Activated CD8-positive, alpha-beta memory T cell treated with anti-CD3 and anti-CD28 coated beads, Interleukin-2, amount 10 ng/mL, durations not matched to agents 7 days and 5 days (primary cell): ENCODE measurements around the gene DNAAF8. TPM values are rescaled to one million over a fixed set of nuclear protein-coding genes. Genes with fewer than 3 reads are reported as not detected.

ENCODE experiments used
- ATAC-seq: fragments of 150-1000 bp; cut with Tn5 transposase; one replicate; pipeline ENCODE4 v1.10.0; 2021; ENCODE audit warnings: moderate library complexity
- CTCF ChIA-PET: fragments of 350-600 bp; sonication (Branson Sonifier 250); formaldehyde crosslinking; loops from one replicate; lab custom pipeline; 2021; ENCODE audit warnings: antibody characterized with exemption; lab: Charles Lee
- DNase-seq: peaks from one replicate; pipeline ENCODE4 v3.0.0-alpha.2; 2020
- H3K27ac Mint-ChIP-seq: one replicate; pipeline ENCODE4 v1.8.0; 2021; ENCODE audit warnings: mild to moderate bottlenecking, mixed read lengths
- H3K27me3 Mint-ChIP-seq: one replicate; pipeline ENCODE4 v1.8.0; 2021; ENCODE audit warnings: mixed read lengths
- H3K36me3 Mint-ChIP-seq: one replicate; pipeline ENCODE4 v1.8.0; 2021; ENCODE audit warnings: mild to moderate bottlenecking, mixed read lengths
- H3K4me1 Mint-ChIP-seq: one replicate; pipeline ENCODE4 v1.8.0; 2021; ENCODE audit warnings: mixed read lengths
- H3K4me3 Mint-ChIP-seq: one replicate; pipeline ENCODE4 v1.8.0; 2021; ENCODE audit warnings: mild to moderate bottlenecking, moderate library complexity, mixed read lengths
- H3K9me3 Mint-ChIP-seq: one replicate; pipeline ENCODE4 v1.8.0; 2022; ENCODE audit warnings: low read depth, mixed read lengths
- total RNA-seq, 2 experiments: library from RNA; stranded (reverse); gene quantifications; one replicate each; pipeline ENCODE4 v1.2.3, GENCODE V29; 2021

The DNAAF8 gene
- total RNA-seq, 2 experiments from 2014 or later: 0.30 TPM; not detected in 1

- Mint-ChIP-seq H3K9me3 (no peaks in the 10 kb centered on the region), H3K27me3 (no peaks in the 10 kb centered on the region), H3K27ac (no peak overlapping the region), H3K4me3 (peak overlapping the region; percentile 35), H3K4me1 (peaks cover 18% of the 10 kb centered on the region), H3K36me3 (no peaks in the 10 kb centered on the region)
- no peak for DNase-seq
- CTCF ChIA-PET: no interaction called here
- no peak for ATAC-seq
Measured at GRCh38 chr16:4743226-4743878, 9.0 kb downstream of the DNAAF8 start.

- no peak overlapping the region for H3K27ac Mint-ChIP-seq
- H3K36me3 Mint-ChIP-seq: no peaks in the 10 kb centered on the region
- ATAC-seq: no peak
- no peak for DNase-seq
- CTCF ChIA-PET: no interaction called here
- no peak overlapping the region for H3K4me3 Mint-ChIP-seq
- H3K9me3 Mint-ChIP-seq: no peaks in the 10 kb centered on the region
- no peaks in the 10 kb centered on the region for H3K27me3 Mint-ChIP-seq
- peaks cover 23% of the 10 kb centered on the region for H3K4me1 Mint-ChIP-seq
Measured at GRCh38 chr16:4744555-4745273, 10.4 kb downstream of the DNAAF8 start.

GRCh38 chr16:4745274-4745569 is 10.9 kb downstream of the DNAAF8 start:
- CTCF ChIA-PET: no interaction called here
- H3K9me3 Mint-ChIP-seq: no peaks in the 10 kb centered on the region
- no peak overlapping the region for H3K27ac Mint-ChIP-seq
- DNase-seq: no peak
- no peaks in the 10 kb centered on the region for H3K36me3 Mint-ChIP-seq
- H3K4me3 Mint-ChIP-seq: no peak overlapping the region
- no peak for ATAC-seq
- H3K27me3 Mint-ChIP-seq: no peaks in the 10 kb centered on the region
- H3K4me1 Mint-ChIP-seq: peaks cover 23% of the 10 kb centered on the region

- H3K4me3 Mint-ChIP-seq: no peak overlapping the region
- CTCF ChIA-PET: no interaction called here
- no peak overlapping the region for H3K27ac Mint-ChIP-seq
- H3K9me3 Mint-ChIP-seq: no peaks in the 10 kb centered on the region
- DNase-seq (no peak), ATAC-seq (no peak)
- H3K4me1 Mint-ChIP-seq: peaks cover 23% of the 10 kb centered on the region
- H3K27me3 Mint-ChIP-seq: no peaks in the 10 kb centered on the region
- no peaks in the 10 kb centered on the region for H3K36me3 Mint-ChIP-seq
Measured at GRCh38 chr16:4746215-4746614, 11.9 kb downstream of the DNAAF8 start.

GRCh38 chr16:4746991-4747574 is 12.7 kb downstream of the DNAAF8 start:
- Mint-ChIP-seq H3K9me3 (no peaks in the 10 kb centered on the region), H3K4me1 (peaks cover 23% of the 10 kb centered on the region), H3K4me3 (no peak overlapping the region), H3K27me3 (no peaks in the 10 kb centered on the region), H3K27ac (no peak overlapping the region), H3K36me3 (peaks cover 2% of the 10 kb centered on the region)
- DNase-seq: no peak
- CTCF ChIA-PET: interaction anchor here (0.8 to 1.5 kb wide), 3 partner anchors 13 to 97 kb away, joined by 3 to 8 read pairs (median 3); partner anchors contain the start of genes ANKS3 and DNAAF8
- no peak for ATAC-seq

- DNase-seq (no peak), ATAC-seq (peak; percentile 21)
- Mint-ChIP-seq H3K36me3 (peaks cover 3% of the 10 kb centered on the region), H3K4me3 (no peak overlapping the region), H3K27me3 (no peaks in the 10 kb centered on the region), H3K9me3 (no peaks in the 10 kb centered on the region), H3K27ac (peak overlapping the region; percentile 76), H3K4me1 (peaks cover 22% of the 10 kb centered on the region)
- CTCF ChIA-PET: interaction anchor here (0.6 to 1.5 kb wide), 4 partner anchors 14 to 347 kb away, joined by 3 to 8 read pairs (median 3); partner anchors contain the start of genes ANKS3 and DNAAF8
Measured at GRCh38 chr16:4747906-4748681, 13.8 kb downstream of the DNAAF8 start.

- DNase-seq (no peak), ATAC-seq (no peak)
- no peaks in the 10 kb centered on the region for H3K27me3 Mint-ChIP-seq
- CTCF ChIA-PET: interaction anchor here (1.5 kb wide), 1 partner anchor 14 kb away, joined by 8 read pairs; the partner anchor contains the start of genes ANKS3 and DNAAF8
- H3K9me3 Mint-ChIP-seq: no peaks in the 10 kb centered on the region
- H3K4me1 Mint-ChIP-seq: peaks cover 16% of the 10 kb centered on the region
- H3K4me3 Mint-ChIP-seq: no peak overlapping the region
- H3K36me3 Mint-ChIP-seq: peaks cover 6% of the 10 kb centered on the region
- peak overlapping the region; percentile 76 for H3K27ac Mint-ChIP-seq
Measured at GRCh38 chr16:4748682-4749411, 14.5 kb downstream of the DNAAF8 start.

- no peak for ATAC-seq
- peaks cover 14% of the 10 kb centered on the region for H3K4me1 Mint-ChIP-seq
- no peaks in the 10 kb centered on the region for H3K9me3 Mint-ChIP-seq
- no peaks in the 10 kb centered on the region for H3K27me3 Mint-ChIP-seq
- CTCF ChIA-PET: no interaction called here
- H3K4me3 Mint-ChIP-seq: no peak overlapping the region
- no peak for DNase-seq
- no peak overlapping the region for H3K27ac Mint-ChIP-seq
- H3K36me3 Mint-ChIP-seq: peaks cover 8% of the 10 kb centered on the region
Measured at GRCh38 chr16:4749700-4750257, 15.4 kb downstream of the DNAAF8 start.

GRCh38 chr16:4750896-4751295 is 16.6 kb downstream of the DNAAF8 start:
- Mint-ChIP-seq H3K4me1 (peaks cover 14% of the 10 kb centered on the region), H3K4me3 (no peak overlapping the region), H3K27me3 (no peaks in the 10 kb centered on the region), H3K36me3 (peaks cover 17% of the 10 kb centered on the region), H3K9me3 (peaks cover 4% of the 10 kb centered on the region), H3K27ac (no peak overlapping the region)
- CTCF ChIA-PET: interaction anchor here (0.6 kb wide), 1 partner anchor 461 kb away, joined by 3 read pairs; no protein-coding TSS in a partner anchor
- DNase-seq (no peak), ATAC-seq (no peak)

GRCh38 chr16:4752351-4753100 is 18.2 kb downstream of the DNAAF8 start:
- H3K4me1 Mint-ChIP-seq: peaks cover 13% of the 10 kb centered on the region
- H3K36me3 Mint-ChIP-seq: peaks cover 22% of the 10 kb centered on the region
- no peak overlapping the region for H3K4me3 Mint-ChIP-seq
- H3K9me3 Mint-ChIP-seq: peaks cover 4% of the 10 kb centered on the region
- CTCF ChIA-PET: no interaction called here
- H3K27ac Mint-ChIP-seq: no peak overlapping the region
- no peaks in the 10 kb centered on the region for H3K27me3 Mint-ChIP-seq
- DNase-seq (no peak), ATAC-seq (peak; percentile 6)

- DNase-seq (no peak), ATAC-seq (no peak)
- peaks cover 4% of the 10 kb centered on the region for H3K9me3 Mint-ChIP-seq
- H3K4me3 Mint-ChIP-seq: no peak overlapping the region
- H3K4me1 Mint-ChIP-seq: peaks cover 6% of the 10 kb centered on the region
- CTCF ChIA-PET: no interaction called here
- no peak overlapping the region for H3K27ac Mint-ChIP-seq
- no peaks in the 10 kb centered on the region for H3K27me3 Mint-ChIP-seq
- H3K36me3 Mint-ChIP-seq: peaks cover 22% of the 10 kb centered on the region
Measured at GRCh38 chr16:4753227-4753626, 18.9 kb downstream of the DNAAF8 start.

GRCh38 chr16:4754865-4755264 is 20.5 kb downstream of the DNAAF8 start:
- H3K4me3 Mint-ChIP-seq: no peak overlapping the region
- no peak for DNase-seq
- H3K36me3 Mint-ChIP-seq: peaks cover 31% of the 10 kb centered on the region
- CTCF ChIA-PET: no interaction called here
- peaks cover 4% of the 10 kb centered on the region for H3K9me3 Mint-ChIP-seq
- no peaks in the 10 kb centered on the region for H3K4me1 Mint-ChIP-seq
- ATAC-seq: no peak
- H3K27ac Mint-ChIP-seq: no peak overlapping the region
- H3K27me3 Mint-ChIP-seq: no peaks in the 10 kb centered on the region
